H1 (cell line): Measurements from ENCODE around the gene EEF2K. TPM values are rescaled to one million over a fixed set of nuclear protein-coding genes. Genes with fewer than 3 reads are reported as not detected.

Experiments used
- CTBP2 ChIP-seq: IDR thresholded peaks from 2 replicates; pipeline ENCODE4 v1.7.0; 2011; ENCODE audit warnings: borderline replicate concordance, mild to moderate bottlenecking, moderate library complexity, mixed read lengths, low read length; ENCODE audit not compliant: insufficient read depth, insufficient read length
- FOSL1 ChIP-seq: IDR thresholded peaks from 2 replicates; pipeline ENCODE4 v1.6.1; 2011; ENCODE audit warnings: mild to moderate bottlenecking, low read depth, low read length, moderate library complexity; ENCODE audit not compliant: insufficient read depth
- JUND ChIP-seq: IDR thresholded peaks from 2 replicates; pipeline ENCODE4 v1.6.1; 2011; ENCODE audit warnings: mild to moderate bottlenecking, improper control_type of control experiment, low read length
- PHF8 ChIP-seq: fragments of 200-600 bp; sonication (generic); conservative IDR thresholded peaks from 2 replicates; pipeline ENCODE4 v1.7.1; 2012; ENCODE audit warnings: low read depth, mild to moderate bottlenecking, inconsistent platforms, low read length, moderate library complexity
- polyA plus RNA-seq, 7 experiments: library from polyadenylated mRNA; depleted of rRNA in 3 of 7; stranded (reverse) in 5 of 7; unstranded in 2 of 7; fragments of >200 nt in 5 of 7; fragments of 200-250 nt in 2 of 7; gene quantifications; 1 replicate in 5 of 7; 2 replicates in 1 of 7; 4 replicates in 1 of 7; pipeline versions ENCODE4 v1.2.1 to v1.2.3, GENCODE V29; 2011 to 2013; ENCODE audit warnings: missing spikeins in 2 of 7, mixed read lengths in 2 of 7
- total RNA-seq: library from RNA; stranded (reverse); fragmentation: NEBNext Ultra II Directional; extraction: Animal tissue kit (Norgen Biotek cat#: 25700); gene quantifications from 2 replicates; pipeline ENCODE4 v1.2.1, GENCODE V29; 2021

The EEF2K gene
- total and polyA plus RNA-seq, 2 of the 8 experiments (the other 6 are each of a cell fraction or from before 2014, with no cell fraction given), result 14.9 to 30.2 TPM

DNA sequence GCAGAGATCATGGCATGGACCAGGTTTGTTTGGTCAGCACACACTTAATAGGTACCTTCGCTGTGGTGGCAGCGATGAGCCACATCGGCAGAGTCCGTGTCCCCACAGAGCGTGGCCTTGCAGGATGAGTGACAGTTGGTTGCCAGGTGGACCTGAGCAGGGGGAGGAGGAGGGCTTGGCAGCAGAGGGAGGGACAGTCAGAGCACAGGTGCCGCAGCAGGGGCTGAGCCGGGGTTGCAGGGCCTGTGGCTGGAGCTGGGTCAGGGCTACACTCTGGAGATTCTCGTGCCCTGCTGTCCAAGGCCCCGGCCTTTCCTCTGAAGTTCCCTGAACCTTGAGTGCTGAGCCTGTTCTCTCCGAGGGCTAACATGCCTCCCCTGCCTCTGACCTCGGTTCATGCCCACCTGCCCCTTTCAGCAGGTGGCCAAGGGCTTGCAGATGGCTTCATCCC, 116.0 kb downstream of the EEF2K start (continued):
- no peak for TF ChIP-seq JUND
- TF ChIP-seq CTBP2, result no peak
- no peak for TF ChIP-seq FOSL1
- TF ChIP-seq PHF8, result no peak
